Germinal center (tissue), 1 donor: ENCODE data around the gene CLCN7.
"Not testable (repeated sequence)": the region's sequence is repeated elsewhere in the genome, so short reads cannot be mapped to it uniquely, and the experiment has no call there.

ENCODE experiments used
- DNase-seq: peaks from one replicate; pipeline ENCODE4 v3.0.0; 2012; ENCODE audit warnings: mixed read lengths, low spot score

Gene CLCN7

DNA sequence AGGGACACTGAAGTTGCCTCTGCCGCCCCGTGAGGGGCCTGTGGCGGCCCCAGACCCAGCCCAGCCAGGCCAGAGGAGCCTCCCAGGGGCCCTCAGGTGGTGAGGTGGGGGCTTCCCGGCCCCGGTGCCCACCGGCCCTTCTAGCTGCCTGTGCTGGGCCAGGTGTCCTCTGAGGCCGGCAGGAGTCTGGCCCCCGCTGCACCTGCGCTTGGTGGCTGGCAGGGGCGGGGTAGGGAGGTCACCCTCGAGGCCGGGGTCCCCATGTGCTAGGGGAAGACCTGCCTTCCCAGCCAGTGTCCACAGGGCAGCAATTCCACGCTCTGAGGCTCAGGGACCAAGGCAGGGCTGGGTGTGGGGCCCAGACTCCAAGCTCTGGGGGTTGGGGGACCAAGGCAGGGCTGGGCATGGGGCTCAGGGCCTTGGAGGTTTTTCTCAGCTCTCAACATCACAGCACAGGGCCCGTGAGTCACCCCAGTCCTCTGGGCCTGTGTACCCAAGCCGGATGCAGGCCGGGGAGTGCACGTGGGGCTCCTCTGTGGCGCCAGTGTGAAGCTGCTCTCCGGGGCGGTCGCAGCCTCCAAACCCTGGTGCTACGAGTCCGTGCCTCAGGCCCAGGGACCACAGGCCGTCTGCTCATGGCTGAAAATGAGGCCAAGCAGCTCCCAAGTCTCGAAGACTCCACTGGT, 29.2 kb downstream of the CLCN7 start:
- no peak for DNase-seq

- DNase-seq: no peak
These were observed 29.9 kb downstream of the CLCN7 start for GRCh38 chr16:1444730-1445517.

DNA sequence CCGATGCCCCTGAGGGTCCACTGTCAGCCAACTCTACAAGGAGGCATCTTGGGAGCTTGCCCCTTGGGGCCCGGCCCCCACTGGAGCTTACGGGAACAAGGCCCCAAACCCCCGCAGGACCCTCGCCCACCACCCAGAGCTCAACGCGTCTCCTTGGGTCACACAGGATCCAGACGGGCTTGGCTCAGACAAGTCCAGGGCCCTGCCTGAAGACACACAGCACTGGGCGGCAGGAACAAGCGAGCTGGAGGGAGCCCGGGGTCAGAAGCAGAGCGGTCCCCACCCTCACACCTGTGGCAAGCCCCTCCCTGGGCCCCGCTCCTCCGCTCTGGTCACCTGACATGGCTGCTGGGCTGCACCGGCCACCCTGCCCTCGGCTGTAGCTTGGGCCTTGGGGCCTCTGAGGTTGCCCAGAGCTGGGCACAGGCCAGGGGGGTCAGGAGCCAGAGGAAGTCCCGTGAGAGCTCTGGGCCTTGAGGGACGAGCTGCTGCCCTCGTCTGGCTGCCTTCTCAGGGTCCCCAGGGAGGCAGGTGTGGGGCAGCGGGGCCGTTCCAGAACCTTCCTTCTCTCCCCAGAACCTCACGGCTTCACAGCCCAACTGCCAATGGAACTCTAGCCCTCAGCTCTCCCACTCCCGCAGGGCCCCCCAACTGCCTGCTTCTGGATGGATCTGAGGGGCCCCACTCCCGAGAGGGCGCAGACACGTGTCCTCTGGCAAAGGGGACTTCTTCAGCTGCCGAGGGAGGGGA, 30.7 kb downstream of the CLCN7 start, which contains the start of gene CCDC154:
Gene CCDC154, minus strand, starts transcription at position 577 of the 750 bp plus-strand sequence. Its CDS starts 234 bp downstream, at position 343.
- no peak for DNase-seq

DNA sequence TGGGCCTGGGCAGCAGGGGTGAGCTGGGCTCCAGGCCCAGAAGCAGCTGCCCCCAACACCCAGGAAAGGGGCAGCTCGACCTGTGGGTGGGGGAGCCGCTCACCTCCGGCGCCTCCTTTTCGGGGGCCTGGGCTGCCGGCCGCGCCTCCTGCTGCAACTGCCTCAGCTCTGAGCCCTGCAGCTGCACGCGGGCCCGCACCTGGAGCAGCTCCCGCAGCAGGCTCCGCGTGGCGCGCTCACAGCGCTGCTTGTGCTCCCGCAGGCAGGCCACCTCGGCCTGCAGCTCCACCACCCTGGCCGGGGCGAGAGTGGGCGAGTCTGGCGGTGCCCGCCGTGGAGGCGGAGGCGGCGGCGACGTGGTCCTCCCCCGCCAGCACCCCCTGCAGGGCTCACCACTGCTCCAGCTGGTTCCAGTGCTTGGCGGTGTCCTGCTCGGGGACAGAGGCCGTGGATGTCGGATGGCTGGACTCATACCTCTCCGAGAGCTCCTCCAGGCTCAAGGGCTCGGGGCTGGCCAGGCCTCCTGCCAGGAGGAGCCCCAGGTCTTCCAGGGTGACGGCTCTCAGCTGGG, 31.3 kb downstream of the CLCN7 start:
- DNase-seq: no peak

DNA sequence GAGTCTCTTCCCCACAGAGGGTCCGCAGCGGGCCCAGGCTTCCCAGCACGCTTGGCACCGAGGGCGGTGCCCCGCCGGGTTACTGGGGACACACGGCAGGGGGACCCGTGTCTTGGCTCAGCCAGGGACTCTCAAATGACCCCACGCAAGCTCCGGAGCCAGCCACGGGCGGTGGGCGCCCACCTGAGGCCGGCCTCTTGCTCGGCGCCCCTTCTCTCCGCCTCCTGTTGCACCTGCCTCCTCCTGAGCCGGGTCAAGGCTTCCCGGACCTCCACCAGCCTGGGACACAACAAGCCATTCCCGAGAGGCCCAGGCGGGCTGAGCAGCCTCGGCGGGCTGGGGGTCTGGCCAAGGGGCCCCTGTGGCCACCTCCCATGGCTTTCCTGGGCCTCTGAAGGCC, 32.1 kb downstream of the CLCN7 start:
- no peak for DNase-seq

GRCh38 chr16:1441391-1441829, 33.4 kb downstream of the CLCN7 start:
- no peak for DNase-seq

DNA sequence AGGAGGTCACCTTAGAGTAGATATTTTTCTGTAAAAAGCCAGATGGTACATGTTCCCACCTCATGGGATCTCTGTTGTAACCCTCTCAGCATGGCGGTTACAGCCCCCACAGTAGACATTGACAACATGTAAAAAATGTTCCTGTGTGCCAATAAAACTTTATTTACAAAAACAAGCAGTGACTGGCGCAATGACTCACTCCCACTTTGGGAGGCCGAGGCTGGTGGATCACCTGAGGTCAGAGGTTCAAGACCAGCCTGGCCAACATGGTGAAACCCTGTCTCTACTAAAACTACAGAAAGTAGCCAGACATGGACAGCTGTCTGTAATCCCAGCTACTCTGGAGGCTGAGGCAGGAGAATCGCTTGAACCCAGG, 35.1 kb downstream of the CLCN7 start:
- DNase-seq: not testable (repeated sequence)

GRCh38 chr16:1439058-1439698, 35.6 kb downstream of the CLCN7 start:
- no peak for DNase-seq

- DNase-seq: no peak
These were observed 36.4 kb downstream of the CLCN7 start for GRCh38 chr16:1438229-1439057.

GRCh38 chr16:1437606-1438005, 37.2 kb downstream of the CLCN7 start:
- no peak for DNase-seq

GRCh38 chr16:1436731-1437355, 38.0 kb downstream of the CLCN7 start:
- DNase-seq: no peak

DNA sequence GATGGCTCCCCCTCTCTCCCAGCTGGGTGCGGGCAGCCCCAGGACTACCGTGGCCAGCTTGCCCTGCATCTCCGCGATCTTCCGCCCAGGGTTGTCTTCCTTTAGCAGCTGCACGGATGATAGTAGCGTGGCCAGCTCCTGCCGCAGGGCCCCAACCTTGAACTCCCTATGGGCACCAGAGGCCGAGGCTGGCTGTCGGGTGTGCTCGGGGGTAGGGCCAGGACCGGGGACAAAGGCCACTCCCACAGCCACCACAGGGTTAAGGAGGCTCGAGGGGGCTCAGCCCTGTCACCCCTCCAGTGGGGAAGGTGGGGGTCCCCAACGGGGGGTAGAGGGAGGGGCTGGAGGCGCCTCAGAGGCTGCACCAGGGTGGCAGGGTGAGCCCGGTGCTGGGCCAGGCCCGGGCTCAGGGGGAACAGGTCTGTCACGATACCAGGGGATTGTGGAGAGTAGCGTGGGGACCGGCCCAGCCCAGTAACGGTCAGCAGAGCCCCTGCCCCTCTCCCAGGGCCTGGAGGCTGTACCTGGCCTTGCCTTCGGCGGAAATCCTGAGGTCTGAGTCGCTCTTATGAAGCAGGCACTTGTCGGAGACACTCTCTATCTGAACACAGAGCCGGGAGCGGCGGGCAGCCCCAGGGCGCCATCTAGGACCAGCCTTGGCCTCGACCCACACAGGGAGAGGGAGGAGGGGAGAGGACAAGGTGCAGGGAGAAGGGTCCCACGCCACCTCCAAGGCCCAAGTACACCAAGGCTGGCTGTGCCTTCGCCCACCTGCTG, 38.7 kb downstream of the CLCN7 start:
- DNase-seq: no peak

DNA sequence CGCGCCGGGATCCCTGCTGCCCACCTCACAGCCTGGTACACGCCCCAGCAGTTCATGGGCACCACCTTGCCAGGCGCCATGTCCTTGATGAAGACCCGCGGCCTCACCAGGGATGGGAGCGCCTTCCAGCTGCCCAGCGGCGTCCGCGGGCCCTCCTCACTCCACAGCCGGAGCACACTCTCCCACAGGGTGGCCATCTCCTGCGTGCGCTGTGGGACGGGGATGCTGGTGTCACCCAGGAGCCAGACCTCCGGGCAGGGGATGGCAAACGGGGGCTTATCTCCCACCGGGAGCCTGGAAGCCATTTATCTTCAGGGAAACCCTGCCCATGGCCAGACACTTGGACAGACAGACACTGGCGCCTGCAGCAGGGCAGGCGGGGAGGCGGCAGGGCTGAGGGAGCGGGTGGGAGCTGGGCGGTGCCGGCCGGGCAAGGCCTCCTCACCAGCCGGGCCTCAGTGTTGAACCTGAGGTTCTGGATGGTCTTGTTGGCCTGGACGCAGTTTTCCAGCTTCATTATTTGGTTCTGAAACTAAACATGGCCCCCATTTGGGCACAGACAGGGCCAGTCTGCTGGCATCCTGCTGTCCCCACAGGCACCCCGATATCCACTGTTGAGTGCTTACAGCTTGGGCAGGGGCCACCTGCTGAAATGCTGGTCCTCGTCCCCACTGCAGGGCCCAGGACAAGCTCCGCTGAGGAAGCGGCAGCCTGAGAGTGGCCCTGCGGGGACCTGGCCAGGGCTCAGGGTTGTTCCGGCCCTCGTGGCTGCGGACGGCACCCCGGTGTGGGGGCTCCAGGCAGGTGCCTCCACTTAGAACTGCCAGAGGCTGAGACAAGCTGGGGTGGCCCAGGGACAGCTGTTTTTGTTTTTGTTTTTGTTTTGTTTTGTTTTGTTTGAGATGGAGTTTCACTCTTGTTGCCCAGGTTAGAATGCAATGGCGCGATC, 39.9 kb downstream of the CLCN7 start:
- no peak for DNase-seq

GRCh38 chr16:1433756-1434155, 41.1 kb downstream of the CLCN7 start:
- DNase-seq: no peak

- no peak for DNase-seq
These were observed 41.6 kb downstream of the CLCN7 start for GRCh38 chr16:1433263-1433560.

GRCh38 chr16:1432388-1433262, 42.2 kb downstream of the CLCN7 start:
- DNase-seq: no peak

DNA sequence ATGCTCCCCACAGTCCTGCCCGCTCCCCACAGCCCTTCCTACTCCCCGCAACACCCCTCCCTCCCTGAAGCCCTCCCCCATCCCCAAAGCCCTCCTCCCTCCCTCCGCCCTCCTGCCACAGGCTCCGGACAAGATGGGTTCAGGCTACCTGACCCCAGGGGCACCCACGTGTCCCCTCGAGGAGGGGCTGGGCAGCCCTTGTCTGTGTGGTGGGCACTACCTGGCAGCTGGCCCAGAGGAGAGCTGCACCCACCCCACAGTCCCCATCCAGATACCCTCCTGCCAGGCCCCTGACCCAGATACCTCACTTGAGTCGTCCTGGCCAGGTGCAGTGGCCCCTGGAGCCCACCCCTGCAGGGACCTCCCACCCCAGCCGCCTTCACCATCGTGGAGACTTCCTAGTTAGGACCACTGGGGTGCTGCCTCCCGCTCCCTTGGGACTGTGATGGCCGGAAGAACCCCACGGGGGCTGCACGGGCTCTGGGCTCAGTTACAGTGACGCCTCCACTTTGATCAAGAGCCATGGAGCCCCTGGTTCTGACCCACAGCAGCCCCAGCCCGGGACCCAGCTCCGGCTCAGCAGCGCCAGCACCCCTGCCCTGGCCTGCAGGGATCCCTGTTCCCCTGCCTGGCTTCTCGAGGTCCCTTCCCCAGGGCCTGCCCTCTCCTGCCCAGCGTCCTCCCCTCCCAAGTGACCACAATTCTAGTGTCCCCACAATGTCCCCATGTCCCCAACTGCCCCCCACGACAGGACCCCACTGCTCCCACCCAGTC, 43.1 kb downstream of the CLCN7 start:
- no peak for DNase-seq
